ENCODE results near the gene EXOC4.

EXOC4 gene

DNA sequence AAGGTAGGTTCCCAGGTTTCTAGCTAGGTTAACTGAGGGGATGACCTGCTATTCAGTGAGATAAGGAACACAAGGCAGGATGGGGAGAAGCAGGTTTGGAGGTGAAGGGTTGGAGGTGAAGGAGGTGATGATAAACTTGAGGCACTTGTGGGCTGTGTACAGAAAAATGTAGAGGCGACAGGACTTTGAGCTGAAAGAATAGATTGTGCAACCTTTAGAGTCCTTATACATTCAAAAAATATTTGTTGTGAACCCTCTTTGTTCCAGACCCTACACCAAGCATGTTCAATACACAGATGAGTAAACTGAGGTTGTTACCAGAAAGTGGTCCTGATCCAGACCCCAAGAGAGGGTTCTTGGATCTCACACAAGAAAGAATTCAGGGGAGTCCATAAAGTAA lies 828.8 kb downstream of the EXOC4 start:
- no peak for DNase-seq (ENCODE audit: low spot score)

DNA sequence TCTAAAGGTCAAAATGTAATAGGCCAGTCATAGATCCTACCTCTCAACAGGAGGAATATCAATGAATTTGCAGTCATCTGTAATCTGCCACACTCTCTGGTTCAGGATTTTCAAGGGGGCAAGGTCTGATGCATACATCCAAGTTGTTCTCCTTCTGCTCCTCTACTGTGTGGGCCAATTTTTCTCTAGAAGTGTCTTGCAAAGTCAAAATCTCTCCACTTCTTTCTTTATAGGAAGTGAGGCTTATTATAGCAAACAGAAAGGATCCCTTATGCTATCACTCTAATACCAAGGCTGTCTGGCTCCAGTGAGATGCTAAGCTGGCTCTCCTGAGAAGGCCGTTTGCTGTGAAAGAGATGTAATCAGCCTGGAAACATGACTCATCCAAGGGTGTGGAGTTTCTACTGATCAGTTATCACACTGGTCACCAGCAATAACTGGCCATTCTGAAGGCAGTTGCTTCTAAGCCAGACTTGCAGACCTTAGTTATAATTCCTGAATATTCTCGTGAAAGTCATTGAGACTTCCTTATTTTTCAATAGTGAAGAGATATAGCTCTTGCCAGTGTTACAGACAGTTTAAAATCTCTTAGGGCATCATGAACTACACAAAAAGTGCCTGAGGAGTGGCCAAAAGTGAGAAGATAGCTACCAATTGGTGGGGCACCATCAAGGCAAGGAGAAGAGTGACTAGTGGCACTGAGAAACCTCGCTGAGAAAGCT lies 831.0 kb downstream of the EXOC4 start:
- DNase-seq (ENCODE audit: low spot score) = no peak

DNA sequence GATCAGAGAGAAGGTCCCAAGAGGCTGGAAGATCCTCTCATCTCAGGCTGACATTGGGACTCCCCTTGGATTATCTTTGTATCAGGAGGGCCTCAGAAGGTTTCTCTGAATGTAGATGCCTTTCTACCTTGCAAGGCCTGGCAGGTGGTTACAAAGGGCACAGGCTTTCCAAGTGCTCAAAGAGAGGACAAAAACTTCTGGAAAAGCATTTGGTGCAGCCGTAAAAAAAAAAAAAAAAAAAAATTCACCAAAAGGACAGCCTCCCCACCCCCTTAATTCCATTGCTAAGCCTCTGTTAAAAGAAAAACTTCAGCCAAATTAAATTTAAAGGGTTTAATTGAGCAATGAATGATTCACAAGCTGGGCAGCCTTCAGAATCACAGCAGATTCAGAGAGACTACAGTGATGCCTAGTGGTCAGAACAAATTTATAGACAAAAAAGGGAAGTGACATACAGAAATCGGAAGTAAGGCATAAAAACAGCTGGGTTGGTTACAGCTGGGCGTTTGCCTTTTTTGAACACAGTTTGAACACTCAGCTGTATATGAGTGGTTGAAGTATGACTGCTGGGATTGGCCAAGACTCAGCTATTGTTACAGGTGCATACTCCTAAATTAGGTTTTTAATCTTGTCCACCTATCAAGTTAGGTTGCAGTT lies 831.7 kb downstream of the EXOC4 start:
- DNase-seq (ENCODE audit: low spot score) = no peak

DNA sequence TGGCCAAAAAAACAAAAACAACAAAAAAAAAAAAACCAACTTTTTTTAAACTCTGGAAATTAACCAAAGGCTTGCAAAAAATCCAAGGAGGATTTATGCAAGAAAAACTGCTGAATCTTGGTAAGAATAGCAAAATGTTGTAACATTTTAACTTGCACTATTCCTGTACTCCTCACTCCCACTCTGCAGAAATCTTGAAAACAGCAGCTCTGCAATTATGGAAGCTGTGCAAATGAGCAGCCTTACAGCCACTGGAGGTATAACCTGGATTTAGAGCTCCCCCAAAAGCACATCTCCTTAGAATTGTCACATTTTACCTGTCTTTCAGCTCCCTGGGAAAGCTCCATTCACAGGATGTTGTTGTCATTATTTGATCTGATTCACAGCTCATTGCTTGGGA lies 832.4 kb downstream of the EXOC4 start:
- no peak for DNase-seq (ENCODE audit: low spot score)

DNA sequence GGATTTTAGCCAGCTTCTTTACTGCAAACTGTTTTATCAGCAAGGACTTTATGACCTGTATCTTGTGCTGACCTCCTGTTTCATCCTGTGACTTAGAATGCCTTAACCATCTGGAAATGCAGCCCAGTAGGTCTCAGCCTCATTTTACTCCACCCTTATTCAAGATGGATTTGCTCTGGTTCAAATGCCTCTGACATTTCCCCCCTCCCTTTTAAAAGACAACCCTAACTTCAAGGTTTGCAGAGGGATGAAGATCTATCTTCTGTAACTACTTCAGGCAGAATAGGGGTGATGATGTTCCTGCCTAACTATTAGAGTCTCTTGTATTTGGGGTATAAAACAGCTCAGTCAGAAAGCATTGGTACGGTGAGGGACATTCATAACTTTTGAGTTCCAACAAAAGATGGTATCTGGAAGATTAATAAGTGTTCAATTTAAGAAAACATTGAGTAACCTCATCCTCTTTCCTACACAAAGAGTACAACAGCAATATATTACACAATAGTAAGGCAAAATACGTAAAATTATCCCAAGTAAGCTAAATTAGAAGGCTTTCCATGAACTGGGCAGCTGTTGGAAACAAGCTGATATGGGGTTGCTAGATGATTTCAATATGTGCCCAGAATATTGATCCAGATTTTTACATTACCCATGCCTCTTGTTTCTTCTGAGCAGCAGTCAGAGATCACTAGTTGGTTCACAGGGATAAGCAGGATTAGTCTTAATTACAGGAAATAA lies 834.3 kb downstream of the EXOC4 start:
- DNase-seq (ENCODE audit: low spot score) = no peak

DNA sequence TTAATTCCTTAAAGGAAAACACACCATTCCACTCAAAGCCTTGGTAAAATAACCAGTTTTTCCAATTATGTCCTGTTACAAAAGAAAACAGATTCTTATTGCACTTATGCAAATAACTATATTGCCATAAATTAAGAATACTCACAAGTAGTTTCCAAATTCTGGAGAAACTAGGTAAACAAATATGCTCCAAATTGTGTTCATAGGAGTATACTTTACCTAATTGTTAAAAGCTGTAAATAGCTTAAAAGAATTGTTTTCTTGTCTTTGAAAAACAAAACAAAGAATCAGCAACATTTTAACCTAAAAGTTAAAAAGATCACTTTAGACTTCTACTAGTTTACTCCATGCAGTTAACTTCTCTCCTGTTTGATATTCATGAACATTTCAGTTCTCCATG lies 835.3 kb downstream of the EXOC4 start:
- DNase-seq (ENCODE audit: low spot score) = no peak

DNA sequence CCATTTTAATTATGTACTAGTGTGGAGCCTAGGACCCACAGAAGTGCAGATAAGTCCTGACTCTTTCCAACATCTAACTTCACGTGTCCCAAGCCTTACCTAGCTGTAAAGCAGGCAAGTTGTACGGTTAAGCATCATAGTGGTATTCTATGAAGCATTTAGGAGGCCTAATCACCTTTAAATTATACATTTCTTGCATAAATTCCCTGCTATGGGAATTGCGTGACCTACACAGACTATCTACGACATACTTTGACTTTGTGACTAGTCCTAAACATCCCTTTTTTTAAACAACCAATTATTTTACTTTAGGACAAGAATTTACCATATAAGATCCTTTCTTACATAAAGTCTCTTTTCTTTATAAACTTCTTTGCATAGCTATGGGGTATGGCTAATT lies 836.6 kb downstream of the EXOC4 start:
- no peak for DNase-seq (ENCODE audit: low spot score)

DNA sequence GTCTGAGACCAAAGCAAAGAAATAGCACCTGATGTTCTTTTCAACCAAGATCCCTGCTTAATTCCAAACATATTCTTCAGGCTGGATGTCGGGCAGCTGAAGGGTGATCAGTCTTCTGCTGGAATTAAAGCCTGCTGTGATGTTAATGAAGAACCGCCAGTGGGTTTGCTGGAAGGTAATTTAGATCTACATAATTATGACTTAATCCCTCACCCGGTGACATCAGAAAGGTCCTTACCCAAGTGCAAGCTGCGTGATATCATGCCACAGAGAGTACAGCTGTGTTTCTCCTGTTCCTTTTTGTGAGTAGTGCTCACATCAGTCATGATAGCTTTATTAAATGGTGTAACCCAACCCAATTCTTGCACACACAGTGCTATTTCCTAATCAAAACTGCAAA lies 845.2 kb downstream of the EXOC4 start:
- DNase-seq (ENCODE audit: low spot score) = no peak

DNA sequence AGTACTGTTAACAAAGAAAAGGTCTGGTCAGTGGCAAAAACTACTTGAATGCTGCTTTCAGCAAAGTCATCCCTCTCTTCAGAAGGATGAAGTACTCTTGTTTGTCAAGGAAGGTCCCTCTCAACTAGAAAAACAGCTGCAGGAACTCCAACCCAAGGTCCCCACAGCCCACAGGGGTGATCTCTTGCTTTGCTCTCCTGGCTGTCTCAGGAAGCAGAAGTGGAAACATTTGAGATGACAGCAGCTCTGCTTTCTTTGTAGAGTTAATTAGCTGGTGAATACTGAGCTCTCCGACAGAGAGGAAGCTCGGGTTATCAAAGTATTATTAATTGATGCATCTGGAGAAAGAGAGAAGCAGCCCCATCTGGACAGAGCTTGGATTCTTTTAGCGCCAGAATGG lies 848.8 kb downstream of the EXOC4 start:
- DNase-seq (ENCODE audit: low spot score) = no peak

DNA sequence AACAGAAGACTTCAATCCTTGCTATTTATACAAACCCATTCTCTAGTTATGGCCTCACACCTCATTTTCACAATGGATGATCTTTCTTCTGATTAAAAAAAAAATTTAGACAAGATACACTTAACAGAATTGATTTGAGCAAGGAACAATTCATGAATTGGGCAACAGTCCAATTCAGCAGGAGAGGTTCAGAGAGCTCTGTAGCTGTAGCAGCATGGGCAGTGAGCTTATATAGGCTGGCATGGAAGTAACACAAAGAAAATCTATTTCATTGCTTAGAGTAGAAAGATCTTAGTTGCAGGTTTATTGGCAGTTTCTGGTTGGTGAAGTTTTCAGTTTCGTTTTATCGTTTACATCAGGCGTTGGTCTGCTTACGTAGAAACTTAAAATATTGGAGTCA lies 851.3 kb downstream of the EXOC4 start:
- no peak for DNase-seq (ENCODE audit: low spot score)

DNA sequence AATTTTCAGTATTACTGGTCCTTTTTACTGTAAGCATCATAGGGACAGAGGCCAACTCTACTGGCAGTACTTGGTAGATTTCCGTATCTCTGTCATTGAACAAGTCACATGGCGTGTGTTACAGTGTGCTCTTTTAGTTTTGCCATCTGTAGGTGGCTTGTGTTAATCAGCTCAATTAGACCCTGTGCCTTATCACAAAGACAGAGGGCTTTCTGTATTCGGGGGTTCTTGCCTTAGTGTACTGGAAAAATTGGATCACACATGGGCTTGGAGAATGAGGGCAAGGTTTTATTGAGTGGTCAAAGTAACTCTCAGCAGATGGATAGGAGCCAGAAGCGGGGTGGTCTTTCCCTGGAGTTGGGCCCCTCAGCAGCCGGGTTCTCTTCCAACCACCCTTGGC lies 853.0 kb downstream of the EXOC4 start:
- DNase-seq (ENCODE audit: low spot score) = no peak

DNA sequence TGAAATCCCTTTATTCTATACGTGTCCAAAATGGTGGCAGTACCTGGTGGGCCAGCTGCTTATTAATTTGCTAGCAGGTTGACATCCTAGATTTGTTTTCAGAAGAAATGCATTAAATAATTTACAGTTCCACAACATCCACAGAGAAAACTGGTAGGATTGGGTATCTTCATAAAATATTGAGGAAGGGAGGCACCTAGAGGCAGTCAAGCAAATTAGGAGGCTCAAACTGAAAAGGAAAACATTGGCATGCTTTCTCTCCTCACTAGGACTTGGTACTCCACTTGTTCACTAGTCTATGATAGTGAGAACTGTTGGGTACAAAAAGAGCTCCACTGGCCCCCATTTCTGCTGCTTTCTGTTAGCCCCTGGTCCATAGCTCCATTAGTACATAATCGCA lies 855.9 kb downstream of the EXOC4 start:
- DNase-seq (ENCODE audit: low spot score) = no peak

DNA sequence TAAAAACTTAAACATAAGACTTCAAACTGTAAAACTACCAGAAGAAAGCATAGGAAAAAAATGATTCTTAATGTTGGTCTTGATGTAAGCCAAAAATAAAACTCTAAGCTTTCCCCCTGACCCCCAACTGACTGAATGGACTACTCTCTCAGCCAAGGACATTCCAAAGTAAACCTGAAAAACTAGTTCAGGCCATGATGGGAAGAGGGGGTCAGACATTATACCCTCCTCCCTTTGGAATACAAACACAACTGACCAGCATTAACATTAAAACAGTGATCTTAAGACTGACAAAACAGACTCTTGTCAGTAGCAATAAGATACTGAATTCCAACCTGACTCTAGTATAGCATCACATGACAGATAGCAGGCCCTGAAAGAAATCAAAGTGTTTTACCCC lies 860.8 kb downstream of the EXOC4 start:
- DNase-seq (ENCODE audit: low spot score) = no peak

DNA sequence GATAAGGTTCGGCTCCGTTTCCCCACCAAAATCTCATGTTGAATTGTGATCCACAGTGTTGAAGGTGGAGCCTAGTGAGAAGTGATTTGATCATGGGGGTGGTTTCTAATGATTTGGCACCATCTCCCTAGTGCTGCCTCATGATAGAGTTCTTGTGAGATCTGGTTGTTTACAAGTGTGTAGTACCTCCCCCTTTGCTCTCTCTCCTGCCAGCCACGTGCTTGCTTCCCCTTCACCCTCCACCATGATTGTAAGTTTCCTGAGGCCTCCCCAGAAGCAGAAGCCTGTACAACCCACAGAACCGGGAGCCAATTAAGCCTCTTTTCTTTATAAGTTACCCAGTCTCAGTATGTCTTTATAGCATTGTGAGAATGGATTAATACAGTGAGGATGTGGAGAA lies 862.1 kb downstream of the EXOC4 start:
- no peak for DNase-seq (ENCODE audit: low spot score)
